ENCODE results near the gene MARK1. TPM values are rescaled to one million over a fixed set of nuclear protein-coding genes. Genes with fewer than 3 reads are reported as not detected.
A peak's percentile ranks its signal among the peaks of the same experiment; 100 is the strongest.

The MARK1 gene
- total and polyA plus RNA-seq, 2 of the 4 experiments (the other 2 are of a cell fraction) = not detected

GRCh38 chr1:220696863-220697231 lies 168.9 kb downstream of the MARK1 start:
- intact Hi-C loops (cut with micrococcal nuclease) (no loop called here), dilution Hi-C loops (cut with HindIII; ENCODE audit: low sequenced_read_pairs, unreplicated experiment) (no loop called here), in situ Hi-C loops (cut with MboI; ENCODE audit: low sequenced_read_pairs) (no loop called here)
- Histone ChIP-seq H4K20me1 (ENCODE audit: insufficient read depth, low read length) (no peaks in the 10 kb centered on the region), H3K4ac (ENCODE audit: low read depth, low read length) (no peak overlapping the region), H2BK15ac (ENCODE audit: low read depth, low read length) (no peak overlapping the region), H2AK9ac (replicated peaks; ENCODE audit: low read depth, low read length, poor library complexity) (no peak overlapping the region), H2BK120ac (ENCODE audit: low read depth, low read length) (no peak overlapping the region), H3K9me3 (ENCODE audit: control insufficient read depth, insufficient read depth, low read length) (no peaks in the 10 kb centered on the region), H3K4me3 (ENCODE audit: insufficient read depth, low read depth, low read length) (no peak overlapping the region), H2BK20ac (ENCODE audit: low read depth, low read length) (no peak overlapping the region), H4K8ac (ENCODE audit: low read depth in 2 of 2, low read length in 2 of 2) (no peak overlapping the region), H3K4me1 (ENCODE audit: control insufficient read depth, insufficient read depth, low read length) (no peaks in the 10 kb centered on the region), H4K5ac (ENCODE audit: low read depth, low read length) (no peak overlapping the region), H3K56ac (ENCODE audit: extremely low read depth, insufficient read depth, low read length) (no peak overlapping the region), H2AFZ (replicated peaks; ENCODE audit: low read length, poor library complexity) (no peak overlapping the region), H3K27me3 (ENCODE audit: control insufficient read depth, insufficient read depth, low read length) (peaks cover 20% of the 10 kb centered on the region), H3K9me1 (ENCODE audit: insufficient read depth, low read length) (no peaks in the 10 kb centered on the region; the same call in 1 of the 2 replicates), H3K27ac (ENCODE audit: insufficient read depth, low read length) (no peak overlapping the region), H3K79me1 (ENCODE audit: low read depth in 1 of 2, low read length in 2 of 2) (no peaks in the 10 kb centered on the region), H3K14ac (replicated peaks; ENCODE audit: low read depth, low read length) (no peak overlapping the region), H3K23ac (ENCODE audit: low read depth, low read length) (no peak overlapping the region), H2BK5ac (ENCODE audit: low read depth, low read length, poor library complexity, severe bottlenecking) (no peak overlapping the region), H3K36me3 (ENCODE audit: control insufficient read depth, insufficient read depth, low read length) (no peaks in the 10 kb centered on the region), H4K91ac (ENCODE audit: insufficient read depth, low read depth, low read length) (no peak overlapping the region), H3K9ac (ENCODE audit: low read depth, low read length) (no peak overlapping the region), H3K18ac (ENCODE audit: low read depth, low read length) (no peak overlapping the region), H2AK5ac (ENCODE audit: low read depth, low read length) (no peak overlapping the region), H3K4me2 (ENCODE audit: low read depth, low read length) (no peak overlapping the region)
- peak; percentile 30 for DNase-seq
- ATAC-seq (ENCODE audit: low read depth) = no peak; the same call in 1 of the 2 replicates
- BruUV-seq (replicated peaks) = no TSS peak
- CTCF ChIA-PET = interaction anchor here (0.8 kb wide), 1 partner anchor 36 kb away, joined by 3 read pairs; no protein-coding TSS in a partner anchor
- POLR2A ChIA-PET (ENCODE audit: unreplicated experiment) = interaction anchor here (0.6 kb wide), 1 partner anchor 62 kb away, joined by 7 read pairs; no protein-coding TSS in a partner anchor
- TF ChIP-seq RAD21 (IDR thresholded peaks at IDR 0.05; ENCODE audit: low read length) (no peak), CTCF (conservative IDR thresholded peaks at IDR 0.05; ENCODE audit: low read depth, low read length) (no peak), RFX5 (IDR thresholded peaks at IDR 0.05; ENCODE audit: low read depth, low read length) (no peak), POLR2A (IDR thresholded peaks at IDR 0.05; ENCODE audit: low read depth, low read length) (no peak), BHLHE40 (IDR thresholded peaks at IDR 0.05; ENCODE audit: low read depth, low read length) (no peak), MXI1 (IDR thresholded peaks at IDR 0.05; ENCODE audit: borderline replicate concordance, low read depth, low read length) (no peak), CEBPB (IDR thresholded peaks at IDR 0.05; ENCODE audit: low read depth, low read length) (no peak), SMC3 (IDR thresholded peaks at IDR 0.05; ENCODE audit: low read depth, low read length) (no peak), CHD1 (IDR thresholded peaks at IDR 0.05; ENCODE audit: low read depth, low read length) (no peak), FOS (IDR thresholded peaks at IDR 0.05; ENCODE audit: low read depth, low read length) (no peak), ELK1 (IDR thresholded peaks at IDR 0.05; ENCODE audit: borderline replicate concordance, low read depth, low read length) (no peak), NFE2L2 (IDR thresholded peaks at IDR 0.05; ENCODE audit: low read depth, low read length) (no peak)
- 43% methylated on average over 2 of the region's 9 CpGs; no CpG with 5 or more reads in 1 of the 2 experiments for WGBS, 2 experiments (ENCODE audit: extremely low coverage in 2 of 2, insufficient read length in 1 of 2)
